ENCODE measurements around the gene MGMT.

GRCh38 chr10:129685271-129685670 is 218.2 kb downstream of the MGMT start:
- TF ChIP-seq CTCF (IDR thresholded peaks at IDR 0.05), result no peak
- no peak for TF ChIP-seq POLR2A (IDR thresholded peaks at IDR 0.05)

All from testis (tissue), 2 donors.